ENCODE data around the gene CNN3.

GRCh38 chr1:94952539-94952938 lies 25.6 kb upstream of the CNN3 start:
- TF ChIP-seq CTCF (IDR thresholded peaks at IDR 0.05) (no peak), POLR2A (IDR thresholded peaks at IDR 0.05) (no peak)

Data from tibial nerve (tissue), 3 donors.